OCI-LY1 (cell line): Measurements from ENCODE around the gene JMJD8.

ENCODE experiments used
- H2AFZ ChIP-seq: fragments of 200-600 bp; sonication (generic), shearing (Covaris generic); 2 replicates; pipeline ENCODE4 v1.6.0; 2014; ENCODE audit warnings: antibody characterized with exemption, mild to moderate bottlenecking, low read length
- H3F3A ChIP-seq: fragments of 200-600 bp; sonication (generic), shearing (Covaris generic); 2 replicates; pipeline ENCODE4 v1.6.0; 2014; ENCODE audit warnings: mild to moderate bottlenecking, antibody characterized with exemption, low read length, moderate library complexity; ENCODE audit not compliant: insufficient read depth
- H3K27ac ChIP-seq: fragments of 200-600 bp; sonication (generic); 2 replicates; pipeline ENCODE4 v1.5.1; 2014; ENCODE audit warnings: low read length, mixed run types, mild to moderate bottlenecking, low read depth; ENCODE audit not compliant: poor library complexity, severe bottlenecking
- H3K27me3 ChIP-seq: fragments of 200-600 bp; sonication (generic); 2 replicates; pipeline ENCODE4 v1.6.0; 2014; ENCODE audit warnings: antibody characterized with exemption, mild to moderate bottlenecking, low read length, moderate library complexity; ENCODE audit not compliant: insufficient read depth
- H3K36me3 ChIP-seq: fragments of 200-600 bp; sonication (generic); 2 replicates; pipeline ENCODE4 v1.6.1; 2014; ENCODE audit warnings: mild to moderate bottlenecking, antibody characterized with exemption, low read length, moderate library complexity, mixed read lengths; ENCODE audit not compliant: insufficient read depth
- H3K4me1 ChIP-seq: fragments of 200-600 bp; sonication (generic); 2 replicates; pipeline ENCODE4 v1.5.1; 2014; ENCODE audit warnings: mild to moderate bottlenecking, low read length, moderate library complexity; ENCODE audit not compliant: insufficient read depth, severe bottlenecking
- H3K4me2 ChIP-seq: fragments of 200-600 bp; sonication (generic), shearing (Covaris generic); 2 replicates; pipeline ENCODE4 v1.6.1; 2014; ENCODE audit warnings: low read length
- H3K4me3 ChIP-seq: fragments of 200-600 bp; sonication (generic); 2 replicates; pipeline ENCODE4 v1.5.1; 2014; ENCODE audit warnings: low read length, low read depth, mild to moderate bottlenecking, mixed read lengths; ENCODE audit not compliant: poor library complexity, severe bottlenecking
- H3K79me2 ChIP-seq: fragments of 200-600 bp; shearing (Covaris generic); 2 replicates; pipeline ENCODE4 v1.6.1; 2016; ENCODE audit warnings: mixed run types, low read length, mixed read lengths; ENCODE audit not compliant: insufficient read depth
- H3K9ac ChIP-seq: fragments of 200-600 bp; sonication (generic), shearing (Covaris generic); 2 replicates; pipeline ENCODE4 v1.6.1; 2014; ENCODE audit warnings: mild to moderate bottlenecking, low read length, mixed read lengths
- H3K9me2 ChIP-seq: fragments of 200-600 bp; sonication (generic), shearing (Covaris generic); 2 replicates; pipeline ENCODE4 v1.6.1; 2014; ENCODE audit warnings: low read depth, mild to moderate bottlenecking, low read length, mixed read lengths
- H3K9me3 ChIP-seq: fragments of 200-600 bp; shearing (Covaris generic); 2 replicates; pipeline ENCODE4 v1.6.1; 2014; ENCODE audit warnings: low read length, mixed read lengths
- H4K20me1 ChIP-seq: fragments of 200-600 bp; sonication (generic), shearing (Covaris generic); 2 replicates; pipeline ENCODE4 v1.6.0; 2016; ENCODE audit warnings: mild to moderate bottlenecking, low read length; ENCODE audit not compliant: insufficient read depth
- CTCF ChIP-seq: fragments of 200-600 bp; sonication (generic), shearing (Covaris generic); IDR thresholded peaks from 2 replicates; pipeline ENCODE4 v1.5.1; 2017; ENCODE audit warnings: mild to moderate bottlenecking, antibody characterized with exemption, low read length, moderate library complexity, mixed read lengths
- EZH2 ChIP-seq: fragments of 200-600 bp; sonication (generic), shearing (Covaris generic); IDR thresholded peaks from 2 replicates; pipeline ENCODE4 v1.8.0; 2017; ENCODE audit warnings: borderline replicate concordance, mixed run types, mild to moderate bottlenecking, antibody characterized with exemption, low read length, moderate library complexity, mixed read lengths

JMJD8 gene

GRCh38 chr16:706189-707061, 22.3 kb upstream of the JMJD8 start:
- Histone ChIP-seq H3K9me3 (no peaks in the 10 kb centered on the region), H3K9me2 (no peaks in the 10 kb centered on the region), H3K4me2 (no peak overlapping the region), H3K4me1 (no peaks in the 10 kb centered on the region), H3K79me2 (no peaks in the 10 kb centered on the region), H3K36me3 (no peaks in the 10 kb centered on the region), H3K27me3 (peaks cover 8% of the 10 kb centered on the region; the same call in 1 of the 2 replicates), H2AFZ (no peak overlapping the region), H3F3A (no peaks in the 10 kb centered on the region), H4K20me1 (no peaks in the 10 kb centered on the region), H3K9ac (no peak overlapping the region), H3K4me3 (no peak overlapping the region), H3K27ac (no peak overlapping the region)
- TF ChIP-seq EZH2 (no peak), CTCF (no peak)

DNA sequence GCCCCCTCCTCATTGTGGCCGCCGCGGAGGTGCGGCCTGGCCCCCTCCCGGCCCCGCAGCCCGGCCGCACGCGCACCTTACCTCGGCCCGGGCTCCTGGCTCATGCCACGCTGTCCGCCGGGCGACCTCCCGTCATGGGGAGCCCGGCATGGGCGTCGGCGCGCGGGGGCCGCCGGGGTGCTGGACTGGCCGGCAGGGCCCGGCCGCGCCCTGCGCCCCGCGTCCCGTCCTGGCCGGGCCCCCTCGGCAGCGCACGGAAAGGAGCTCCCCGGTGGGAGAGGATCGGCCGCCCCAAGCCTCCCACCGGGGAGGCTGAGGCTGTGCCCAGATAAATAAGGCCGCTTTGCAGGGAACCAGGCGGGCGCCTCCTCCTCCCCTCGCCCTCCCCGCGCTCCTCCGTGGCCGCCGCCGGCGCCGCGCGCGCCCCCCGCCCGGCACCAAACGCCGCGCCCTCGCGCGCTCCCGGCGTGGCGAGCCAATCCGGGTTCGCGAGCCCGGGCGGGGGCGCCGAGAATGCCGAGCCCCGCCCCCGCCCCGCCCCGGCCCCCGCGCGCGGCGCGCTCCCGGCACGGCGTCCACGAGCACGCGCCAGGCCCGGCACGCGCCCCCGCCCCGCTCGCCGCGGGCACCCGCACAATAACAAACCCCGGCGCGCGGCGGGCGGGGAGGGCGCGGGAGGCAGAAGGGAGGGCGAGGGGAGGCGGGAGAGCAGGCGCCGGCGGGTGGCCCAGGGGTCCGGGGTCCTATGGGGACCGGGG, 21.5 kb upstream of the JMJD8 start, which contains the start of gene FBXL16:
Gene FBXL16, minus strand, starts transcription at position 371 of the 758 bp plus-strand sequence. CDS start 8,396 bp downstream, outside the sequence.
- Histone ChIP-seq H3K4me2 (no peak within 1 kb of the TSS), H3K9me2 (no peaks in the 10 kb centered on the region), H3K36me3 (no peaks in the 10 kb centered on the region), H3K4me1 (no peaks in the 10 kb centered on the region), H3K27ac (no peak within 1 kb of the TSS), H4K20me1 (no peaks in the 10 kb centered on the region), H3F3A (no peaks in the 10 kb centered on the region), H3K27me3 (peaks cover 4% of the 10 kb centered on the region; the same call in 1 of the 2 replicates), H3K9me3 (no peaks in the 10 kb centered on the region), H2AFZ (no peak within 1 kb of the TSS), H3K4me3 (no peak within 1 kb of the TSS), H3K79me2 (no peaks in the 10 kb centered on the region), H3K9ac (no peak within 1 kb of the TSS)
- TF ChIP-seq EZH2 (no peak), CTCF (no peak)

DNA sequence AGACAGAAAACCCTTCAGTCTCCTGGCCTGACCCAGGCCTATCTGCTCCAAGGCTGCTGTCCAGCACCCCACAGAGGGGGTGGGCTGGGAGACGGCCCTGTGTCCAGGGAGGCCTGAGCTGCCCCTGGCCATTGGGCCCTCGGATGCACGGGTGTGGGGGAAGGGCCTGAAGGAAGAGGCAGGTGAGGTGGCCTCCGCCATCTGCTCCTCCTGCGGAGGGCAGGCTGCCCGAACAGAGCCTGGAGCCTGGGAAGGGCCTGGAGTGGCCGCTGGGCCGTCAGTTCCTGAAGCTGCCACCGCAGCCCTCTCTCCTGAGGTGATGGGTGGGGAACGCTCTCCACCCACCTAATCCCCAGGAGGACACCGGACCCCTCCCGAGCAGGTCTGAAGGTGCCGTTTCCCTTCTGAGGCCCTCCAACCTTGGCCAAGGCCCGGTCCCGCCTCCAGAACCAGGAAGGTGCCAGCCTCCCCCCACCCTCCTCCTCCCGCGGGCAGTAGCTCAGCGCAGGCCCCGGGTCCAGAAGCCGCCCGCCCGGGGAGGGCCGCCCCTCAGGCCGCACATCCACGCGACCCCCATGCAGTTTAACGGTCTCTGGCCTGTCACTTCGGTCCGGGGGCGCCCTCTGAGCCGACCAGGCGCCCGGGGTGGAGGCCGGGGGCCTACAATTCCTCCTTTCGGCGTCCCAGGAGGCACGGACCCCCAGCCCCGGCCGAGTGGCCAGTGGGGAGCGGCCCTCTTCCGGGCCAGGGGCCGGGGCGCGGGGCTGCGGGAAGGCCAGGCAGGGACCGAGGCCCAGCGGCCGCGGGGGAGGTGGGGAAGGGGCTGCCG, 20.6 kb upstream of the JMJD8 start:
- Histone ChIP-seq H3K79me2 (no peaks in the 10 kb centered on the region), H3F3A (no peaks in the 10 kb centered on the region), H3K4me1 (no peaks in the 10 kb centered on the region), H3K9ac (no peak overlapping the region), H3K4me3 (no peak overlapping the region), H4K20me1 (no peaks in the 10 kb centered on the region), H3K4me2 (no peak overlapping the region), H3K27me3 (0 out of 2 replicates have a peak, but pooled peaks cover 3% of the 10 kb centered on the region), H3K27ac (no peak overlapping the region), H3K9me2 (no peaks in the 10 kb centered on the region), H3K9me3 (no peaks in the 10 kb centered on the region), H2AFZ (no peak overlapping the region), H3K36me3 (no peaks in the 10 kb centered on the region)
- no peak for TF ChIP-seq CTCF
- TF ChIP-seq EZH2, result no peak
